Sigmoid colon (tissue), 7 donors: ENCODE data around the gene OR52A5. TPM values are rescaled to one million over a fixed set of nuclear protein-coding genes. Genes with fewer than 3 reads are reported as not detected.
"Not testable (repeated sequence)": the region's sequence is repeated elsewhere in the genome, so short reads cannot be mapped to it uniquely, and the experiment has no call there.

ENCODE experiments used
- DNase-seq: peaks from one replicate; pipeline ENCODE4 v3.0.0-alpha.2; 2019
- H3K27ac ChIP-seq, 4 donors: fragments of 200-600 bp; sonication (generic); one replicate each; pipeline ENCODE4 v1.5.1; 2016 to 2019; ENCODE audit warnings: mild to moderate bottlenecking in 1 of 4
- H3K27me3 ChIP-seq, 3 donors: fragments of 200-600 bp; sonication (generic); one replicate each; pipeline ENCODE4 v1.5.1; 2019; ENCODE audit warnings: mild to moderate bottlenecking in 1 of 3
- H3K36me3 ChIP-seq, 4 donors: fragments of 200-600 bp; sonication (generic); one replicate each; pipeline ENCODE4 v1.5.1; 2016 to 2019
- H3K4me1 ChIP-seq, 4 donors: fragments of 200-600 bp; sonication (generic); one replicate each; pipeline ENCODE4 v1.5.1; 2017 to 2019
- H3K4me3 ChIP-seq, 4 donors: fragments of 200-600 bp; sonication (generic); one replicate each; pipeline ENCODE4 v1.5.1; 2017 to 2019; ENCODE audit warnings: mild to moderate bottlenecking in 2 of 4, moderate library complexity in 1 of 4
- H3K9me3 ChIP-seq, 4 donors: fragments of 200-600 bp in 3 of 4; sonication (generic) in 3 of 4; one replicate each; pipeline versions ENCODE4 v1.5.1 to v1.6.1; 2013 to 2019
- CTCF ChIP-seq, 4 experiments: fragments of 450-650 bp in 3 of 4; fragments of 200-600 bp in 1 of 4; IDR thresholded peaks; one replicate each; pipeline ENCODE4 v1.5.1; 2016 to 2019; ENCODE audit warnings: antibody characterized with exemption in 4 of 4, mild to moderate bottlenecking in 3 of 4, moderate library complexity in 2 of 4
- EP300 ChIP-seq, 4 donors: sonication (generic); formaldehyde crosslinking; IDR thresholded peaks; one replicate each; pipeline ENCODE4 v1.6.1; 2017; ENCODE audit warnings: antibody characterized with exemption in 4 of 4
- POLR2A ChIP-seq, 2 donors: fragments of 450-650 bp; IDR thresholded peaks; one replicate each; pipeline ENCODE4 v1.6.1; 2016; ENCODE audit warnings: antibody characterized with exemption in 2 of 2, mild to moderate bottlenecking in 2 of 2, moderate library complexity in 2 of 2
- POLR2AphosphoS5 ChIP-seq, 4 donors: sonication (generic); formaldehyde crosslinking; IDR thresholded peaks; one replicate each; pipeline ENCODE4 v1.6.1; 2017; ENCODE audit warnings: antibody characterized with exemption in 4 of 4
- WGBS, 2 donors: extraction: QIAGEN DNeasy Blood & Tissue Kit; methylation state at CpG; one replicate each; pipeline ENCODE4 v1.1.7; 2013; 5-methylcytosine and 5-hydroxymethylcytosine counted together
- intact Hi-C: fragments of 100-400 bp; cut with DNase I; formaldehyde crosslinking; loops from one replicate; pipeline ENCODE4 v1.15.1; 2023
- polyA plus RNA-seq, 3 donors: library from polyadenylated mRNA; stranded (reverse); fragments of 200-250 nt; gene quantifications; one replicate each; pipeline ENCODE4 v1.2.3, GENCODE V29; 2013
- total RNA-seq, 4 donors: library from RNA; depleted of rRNA; stranded (reverse); fragments of >200 nt; gene quantifications; one replicate each; pipeline ENCODE4 v1.1.0, GENCODE V29; 2016
- donor health status: healthy with polysubstance abuse.
- donor health status: Bipolar disorder and iron deficiency.
- donor health status: healthy.

The OR52A5 gene
- total RNA-seq (not detected), polyA plus RNA-seq (not detected)

- no peaks in the 10 kb centered on the region for H3K36me3 ChIP-seq
- no peaks in the 10 kb centered on the region for H3K4me1 ChIP-seq
- no peak within 1 kb of the TSS for H3K4me3 ChIP-seq
- intact Hi-C loops, result no loop called here
- no peak within 1 kb of the TSS for H3K27ac ChIP-seq
- no peak for TF ChIP-seq POLR2AphosphoS5 (IDR thresholded peaks at IDR 0.05)
- TF ChIP-seq POLR2A (IDR thresholded peaks at IDR 0.05), result no peak
- no peak for TF ChIP-seq CTCF (IDR thresholded peaks at IDR 0.05)
- TF ChIP-seq EP300 (IDR thresholded peaks at IDR 0.05), result no peak
- no peaks in the 10 kb centered on the region for H3K9me3 ChIP-seq
- DNase-seq, result no peak
- H3K27me3 ChIP-seq, result no peaks in the 10 kb centered on the region
- WGBS, 2 donors, result 88 to 91% methylated on average over 2 of the region's 2 CpGs
Observed at GRCh38 chr11:5137996-5138395, at the start of gene OR52A5. Gene OR52A5 (minus strand): TSS chr11:5138356. CDS start chr11:5132642, 5,714 bp downstream.

GRCh38 chr11:5178046-5178837 is 40.1 kb upstream of the OR52A5 start:
- Histone ChIP-seq H3K4me3 (no peak overlapping the region), H3K36me3 (no peaks in the 10 kb centered on the region), H3K27ac (no peak overlapping the region), H3K4me1 (no peaks in the 10 kb centered on the region), H3K27me3 (no peaks in the 10 kb centered on the region), H3K9me3 (no peaks in the 10 kb centered on the region)
- intact Hi-C loops, result no loop called here
- WGBS, 2 donors, result 84 to 86% methylated on average over 10 of the region's 10 CpGs
- TF ChIP-seq POLR2AphosphoS5 (IDR thresholded peaks at IDR 0.05) (no peak), POLR2A (IDR thresholded peaks at IDR 0.05) (no peak), EP300 (IDR thresholded peaks at IDR 0.05) (no peak), CTCF (IDR thresholded peaks at IDR 0.05) (no peak)
- DNase-seq, result no peak

GRCh38 chr11:5174934-5175333 is 36.8 kb upstream of the OR52A5 start:
- H3K27ac ChIP-seq, result no peak overlapping the region
- DNase-seq, result no peak
- intact Hi-C loops, result no loop called here
- no peaks in the 10 kb centered on the region for H3K36me3 ChIP-seq
- H3K27me3 ChIP-seq, result no peaks in the 10 kb centered on the region
- TF ChIP-seq EP300 (IDR thresholded peaks at IDR 0.05), result no peak
- no peak for TF ChIP-seq POLR2AphosphoS5 (IDR thresholded peaks at IDR 0.05)
- no peak for TF ChIP-seq CTCF (IDR thresholded peaks at IDR 0.05)
- no peak for TF ChIP-seq POLR2A (IDR thresholded peaks at IDR 0.05)
- 91 to 95% methylated on average over 7 of the region's 7 CpGs for WGBS, 2 donors
- H3K4me3 ChIP-seq, result no peak overlapping the region
- H3K9me3 ChIP-seq, result no peaks in the 10 kb centered on the region
- no peaks in the 10 kb centered on the region for H3K4me1 ChIP-seq

GRCh38 chr11:5171856-5172255 is 33.7 kb upstream of the OR52A5 start:
- Histone ChIP-seq H3K4me1 (no peaks in the 10 kb centered on the region), H3K27ac (no peak overlapping the region), H3K36me3 (no peaks in the 10 kb centered on the region), H3K9me3 (no peaks in the 10 kb centered on the region), H3K4me3 (no peak overlapping the region), H3K27me3 (no peaks in the 10 kb centered on the region)
- 56 to 78% methylated on average over 2 of the region's 2 CpGs for WGBS, 2 donors
- TF ChIP-seq EP300 (IDR thresholded peaks at IDR 0.05) (no peak), CTCF (IDR thresholded peaks at IDR 0.05) (no peak), POLR2A (IDR thresholded peaks at IDR 0.05) (no peak), POLR2AphosphoS5 (IDR thresholded peaks at IDR 0.05) (no peak)
- DNase-seq, result no peak
- intact Hi-C loops, result no loop called here

GRCh38 chr11:5165898-5166297 is 27.7 kb upstream of the OR52A5 start:
- H3K27me3 ChIP-seq, DNase-seq, H3K27ac ChIP-seq, H3K4me3 ChIP-seq, H3K4me1 ChIP-seq, intact Hi-C loops, H3K36me3 ChIP-seq, H3K9me3 ChIP-seq: not testable (repeated sequence)

- 59 to 79% methylated on average over 6 of the region's 6 CpGs for WGBS, 2 donors
- H3K27me3 ChIP-seq, intact Hi-C loops: not testable (repeated sequence)
Observed at GRCh38 chr11:5164807-5165206, 26.7 kb upstream of the OR52A5 start.

GRCh38 chr11:5161045-5161444 is 22.9 kb upstream of the OR52A5 start:
- not testable (repeated sequence) for H3K36me3 ChIP-seq

More at GRCh38 chr11:5164807-5165206, 26.7 kb upstream of the OR52A5 start:
- H3K36me3 ChIP-seq, H3K4me1 ChIP-seq, DNase-seq, H3K27ac ChIP-seq, H3K4me3 ChIP-seq, H3K9me3 ChIP-seq: not testable (repeated sequence)

GRCh38 chr11:5160217-5160616 is 22.1 kb upstream of the OR52A5 start:
- H3K9me3 ChIP-seq, DNase-seq, H3K4me3 ChIP-seq, H3K27me3 ChIP-seq, H3K36me3 ChIP-seq, H3K27ac ChIP-seq, intact Hi-C loops, H3K4me1 ChIP-seq: not testable (repeated sequence)
- WGBS, 2 donors, result 70 to 81% methylated on average over 4 of the region's 4 CpGs

More at GRCh38 chr11:5161045-5161444, 22.9 kb upstream of the OR52A5 start:
- no CpG with 5 or more reads among the region's 1 CpG for WGBS, 2 donors
- H3K27me3 ChIP-seq, H3K4me1 ChIP-seq, H3K4me3 ChIP-seq, H3K9me3 ChIP-seq, DNase-seq, H3K27ac ChIP-seq, intact Hi-C loops: not testable (repeated sequence)
